Memory B cell (primary cell): ENCODE data around the gene ACKR4.
"Not testable (repeated sequence)": the region's sequence is repeated elsewhere in the genome, so short reads cannot be mapped to it uniquely, and the experiment has no call there.

ENCODE experiments used
- ATAC-seq: fragments of 150-1000 bp; cut with Tn5 transposase; 2 replicates; pipeline ENCODE4 v1.10.0; 2021; ENCODE audit warnings: low read depth, mild to moderate bottlenecking, moderate library complexity
- DNase-seq, 2 donors: peaks; one replicate each; pipeline ENCODE4 v3.0.0; 2022; ENCODE audit warnings: low spot score in 2 of 2
- H3K27ac Mint-ChIP-seq: one replicate; pipeline ENCODE4 v1.8.0; 2022; ENCODE audit warnings: mild to moderate bottlenecking, moderate library complexity, mixed read lengths
- H3K27me3 Mint-ChIP-seq: one replicate; pipeline ENCODE4 v1.8.0; 2022; ENCODE audit warnings: mixed read lengths
- H3K36me3 Mint-ChIP-seq: one replicate; pipeline ENCODE4 v1.8.0; 2022; ENCODE audit warnings: mild to moderate bottlenecking, mixed read lengths
- H3K4me1 Mint-ChIP-seq: one replicate; pipeline ENCODE4 v1.8.0; 2022; ENCODE audit warnings: mixed read lengths
- H3K4me3 Mint-ChIP-seq: one replicate; pipeline ENCODE4 v1.8.0; 2022; ENCODE audit warnings: mild to moderate bottlenecking, moderate library complexity, mixed read lengths
- H3K9me3 Mint-ChIP-seq: one replicate; pipeline ENCODE4 v1.8.0; 2022; ENCODE audit warnings: mixed read lengths

Gene ACKR4

GRCh38 chr3:132606085-132606484, 9.0 kb downstream of the ACKR4 start:
- ATAC-seq = no peak
- H3K27ac Mint-ChIP-seq = no peak overlapping the region
- H3K4me1 Mint-ChIP-seq = peaks cover under 1% of the 10 kb centered on the region
- no peak overlapping the region for H3K4me3 Mint-ChIP-seq
- peaks cover 43% of the 10 kb centered on the region for H3K36me3 Mint-ChIP-seq
- peaks cover 4% of the 10 kb centered on the region for H3K9me3 Mint-ChIP-seq
- DNase-seq = no peak
- no peaks in the 10 kb centered on the region for H3K27me3 Mint-ChIP-seq

GRCh38 chr3:132606620-132607019, 9.6 kb downstream of the ACKR4 start:
- peaks cover 46% of the 10 kb centered on the region for H3K36me3 Mint-ChIP-seq
- not testable (repeated sequence) for ATAC-seq, H3K4me1 Mint-ChIP-seq, H3K27ac Mint-ChIP-seq, DNase-seq, H3K9me3 Mint-ChIP-seq, H3K27me3 Mint-ChIP-seq, H3K4me3 Mint-ChIP-seq

- H3K27ac Mint-ChIP-seq, H3K4me1 Mint-ChIP-seq, DNase-seq, ATAC-seq, H3K4me3 Mint-ChIP-seq, H3K9me3 Mint-ChIP-seq, H3K27me3 Mint-ChIP-seq: not testable (repeated sequence)
- H3K36me3 Mint-ChIP-seq = peaks cover 28% of the 10 kb centered on the region
These were observed 18.2 kb downstream of the ACKR4 start for GRCh38 chr3:132615301-132615700.

DNA sequence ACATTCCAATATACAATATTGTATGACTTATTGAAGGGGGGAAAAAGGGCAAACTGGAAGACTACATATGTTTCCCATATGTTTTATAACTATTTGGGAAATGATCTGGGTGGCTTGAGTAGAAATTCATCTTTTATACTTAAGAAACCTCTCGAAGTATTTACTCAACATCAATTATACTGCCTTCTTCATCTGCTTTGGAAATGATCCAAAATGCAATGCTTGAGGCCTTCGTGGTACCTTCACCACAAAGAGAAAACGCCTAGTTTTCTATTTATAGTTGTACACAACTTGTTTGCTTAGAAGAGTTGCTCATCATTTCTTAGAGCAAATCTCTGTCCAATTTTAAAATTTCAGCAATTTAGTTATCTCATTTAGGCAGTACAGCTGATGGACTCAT, 18.8 kb downstream of the ACKR4 start:
- H3K27me3 Mint-ChIP-seq = no peaks in the 10 kb centered on the region
- no peak overlapping the region for H3K4me3 Mint-ChIP-seq
- H3K4me1 Mint-ChIP-seq = peaks cover 4% of the 10 kb centered on the region
- H3K9me3 Mint-ChIP-seq = peaks cover 2% of the 10 kb centered on the region
- no peak for DNase-seq
- no peak overlapping the region for H3K27ac Mint-ChIP-seq
- ATAC-seq = no peak
- H3K36me3 Mint-ChIP-seq = peaks cover 34% of the 10 kb centered on the region

- DNase-seq = no peak
- Mint-ChIP-seq H3K4me3 (no peak overlapping the region), H3K36me3 (peaks cover 36% of the 10 kb centered on the region), H3K27me3 (no peaks in the 10 kb centered on the region), H3K4me1 (no peaks in the 10 kb centered on the region), H3K27ac (no peak overlapping the region), H3K9me3 (peaks cover 4% of the 10 kb centered on the region)
- no peak for ATAC-seq
These were observed 19.7 kb downstream of the ACKR4 start for GRCh38 chr3:132616780-132617179.

DNA sequence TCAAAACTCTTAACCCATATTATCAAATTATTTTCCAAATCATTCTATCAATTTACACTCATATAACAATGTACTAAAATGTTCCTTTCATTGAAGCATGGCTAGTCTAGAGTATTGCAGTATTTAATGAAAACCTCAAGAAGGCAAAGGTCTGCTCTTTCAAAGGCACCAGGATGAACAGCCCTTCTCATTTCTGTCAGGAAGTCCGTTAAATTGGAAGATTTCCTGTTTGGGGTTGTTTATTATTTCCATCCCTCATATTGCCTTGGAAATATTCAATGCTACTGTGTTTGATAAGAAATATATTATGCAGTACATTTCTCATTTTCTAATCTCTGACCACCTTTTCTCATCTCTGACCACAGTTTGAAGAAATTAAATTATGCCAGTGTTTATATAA, 25.1 kb downstream of the ACKR4 start:
- Mint-ChIP-seq H3K9me3 (peaks cover 2% of the 10 kb centered on the region), H3K27ac (no peak overlapping the region), H3K4me3 (no peak overlapping the region), H3K27me3 (no peaks in the 10 kb centered on the region), H3K4me1 (no peaks in the 10 kb centered on the region), H3K36me3 (peaks cover 25% of the 10 kb centered on the region)
- ATAC-seq = no peak
- no peak for DNase-seq

- Mint-ChIP-seq H3K36me3 (peaks cover 22% of the 10 kb centered on the region), H3K4me1 (no peaks in the 10 kb centered on the region), H3K27ac (no peak overlapping the region), H3K27me3 (no peaks in the 10 kb centered on the region), H3K9me3 (peaks cover 2% of the 10 kb centered on the region), H3K4me3 (no peak overlapping the region)
- no peak for DNase-seq
- no peak for ATAC-seq
These were observed 25.7 kb downstream of the ACKR4 start for GRCh38 chr3:132622761-132623160.

GRCh38 chr3:132623646-132624045, 26.6 kb downstream of the ACKR4 start:
- DNase-seq = no peak
- Mint-ChIP-seq H3K27ac (no peak overlapping the region), H3K9me3 (peaks cover 2% of the 10 kb centered on the region), H3K4me3 (no peak overlapping the region), H3K36me3 (peaks cover 22% of the 10 kb centered on the region), H3K4me1 (no peaks in the 10 kb centered on the region), H3K27me3 (no peaks in the 10 kb centered on the region)
- ATAC-seq = no peak

GRCh38 chr3:132624790-132625189, 27.7 kb downstream of the ACKR4 start:
- Mint-ChIP-seq H3K36me3 (peaks cover 23% of the 10 kb centered on the region), H3K27me3 (no peaks in the 10 kb centered on the region), H3K4me1 (no peaks in the 10 kb centered on the region), H3K9me3 (peaks cover 2% of the 10 kb centered on the region), H3K4me3 (no peak overlapping the region), H3K27ac (no peak overlapping the region)
- ATAC-seq = no peak
- DNase-seq = no peak

- DNase-seq (no peak), ATAC-seq (no peak)
- peaks cover 2% of the 10 kb centered on the region for H3K9me3 Mint-ChIP-seq
- peaks cover 21% of the 10 kb centered on the region for H3K36me3 Mint-ChIP-seq
- H3K4me3 Mint-ChIP-seq = no peak overlapping the region
- H3K4me1 Mint-ChIP-seq = no peaks in the 10 kb centered on the region
- H3K27me3 Mint-ChIP-seq = no peaks in the 10 kb centered on the region
- peak overlapping the region; percentile 53 for H3K27ac Mint-ChIP-seq
These were observed 28.5 kb downstream of the ACKR4 start for GRCh38 chr3:132625613-132626012.

DNA sequence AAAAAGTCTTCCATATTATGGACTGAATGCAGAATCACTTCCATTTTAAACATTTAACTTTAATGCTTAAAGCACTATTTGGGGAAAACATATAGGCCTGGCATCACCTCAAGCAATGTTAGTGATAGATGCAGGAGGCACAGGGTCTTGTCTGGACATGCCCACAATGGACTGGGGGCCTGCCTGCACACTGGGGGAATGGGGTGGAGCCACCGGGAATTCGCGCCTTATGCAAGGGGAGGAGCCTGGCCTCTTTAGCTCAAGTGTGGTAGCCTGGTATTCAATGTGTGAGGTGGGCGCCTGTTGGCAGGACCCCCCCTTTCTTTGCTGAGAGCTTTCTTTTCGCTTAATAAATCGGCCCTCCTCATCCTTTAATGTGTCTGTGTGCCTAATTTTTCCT, 29.9 kb downstream of the ACKR4 start:
- no peak for ATAC-seq
- DNase-seq = no peak
- no peaks in the 10 kb centered on the region for H3K4me1 Mint-ChIP-seq
- no peak overlapping the region for H3K4me3 Mint-ChIP-seq
- no peak overlapping the region for H3K27ac Mint-ChIP-seq
- H3K9me3 Mint-ChIP-seq = no peaks in the 10 kb centered on the region
- peaks cover 14% of the 10 kb centered on the region for H3K36me3 Mint-ChIP-seq
- no peaks in the 10 kb centered on the region for H3K27me3 Mint-ChIP-seq

- ATAC-seq (no peak), DNase-seq (no peak)
- H3K27ac Mint-ChIP-seq = no peak overlapping the region
- H3K36me3 Mint-ChIP-seq = peaks cover 18% of the 10 kb centered on the region
- H3K9me3 Mint-ChIP-seq = no peaks in the 10 kb centered on the region
- H3K4me1 Mint-ChIP-seq = no peaks in the 10 kb centered on the region
- H3K27me3 Mint-ChIP-seq = no peaks in the 10 kb centered on the region
- no peak overlapping the region for H3K4me3 Mint-ChIP-seq
These were observed 31.1 kb downstream of the ACKR4 start for GRCh38 chr3:132628157-132628556.

DNA sequence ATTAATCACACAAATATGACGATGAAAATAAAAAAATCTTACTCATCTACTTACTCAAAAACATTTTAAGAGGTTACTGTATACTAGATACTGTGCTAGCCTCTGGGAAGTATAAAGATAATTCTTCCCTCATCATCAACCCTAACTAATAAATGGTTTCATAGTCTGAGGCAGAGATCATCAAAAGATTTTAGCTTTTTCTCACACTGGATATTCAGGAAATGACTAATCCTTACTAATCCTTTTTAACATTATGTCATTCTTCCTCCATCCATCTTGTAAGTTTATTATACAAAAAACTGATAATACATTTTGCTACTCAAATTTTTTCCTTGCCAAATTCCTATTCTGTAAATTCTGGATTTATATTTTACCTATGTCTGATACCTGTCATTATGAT, 32.9 kb downstream of the ACKR4 start:
- ATAC-seq (no peak), DNase-seq (no peak)
- Mint-ChIP-seq H3K27me3 (no peaks in the 10 kb centered on the region), H3K36me3 (peaks cover 19% of the 10 kb centered on the region), H3K27ac (no peak overlapping the region), H3K4me3 (no peak overlapping the region), H3K4me1 (no peaks in the 10 kb centered on the region), H3K9me3 (no peaks in the 10 kb centered on the region)

- DNase-seq = no peak
These were observed 33.5 kb downstream of the ACKR4 start for GRCh38 chr3:132630612-132631011.

DNA sequence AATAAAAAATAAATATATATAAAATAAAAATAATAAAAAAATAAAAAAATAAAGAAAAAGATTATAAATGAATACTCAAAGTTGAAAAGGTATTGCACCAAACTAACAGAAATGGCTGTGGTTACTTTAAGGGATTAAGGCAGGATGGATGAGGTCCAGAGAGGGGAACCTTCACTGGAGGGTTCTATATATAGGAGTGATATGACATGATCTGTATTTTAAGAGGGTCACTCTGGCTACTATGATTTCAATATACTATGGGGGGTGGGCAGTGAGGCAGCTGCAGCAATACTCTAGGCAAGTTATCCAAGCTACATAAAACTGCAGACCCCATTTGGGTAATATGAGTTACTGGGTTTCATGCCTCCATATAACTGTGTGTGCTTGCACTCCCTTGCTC, 38.0 kb downstream of the ACKR4 start:
- no peak overlapping the region for H3K27ac Mint-ChIP-seq
- DNase-seq = no peak
- no peak overlapping the region for H3K4me3 Mint-ChIP-seq
- no peaks in the 10 kb centered on the region for H3K27me3 Mint-ChIP-seq
- H3K36me3 Mint-ChIP-seq = peaks cover 29% of the 10 kb centered on the region
- H3K9me3 Mint-ChIP-seq = no peaks in the 10 kb centered on the region
- no peaks in the 10 kb centered on the region for H3K4me1 Mint-ChIP-seq
- no peak for ATAC-seq

More at GRCh38 chr3:132630612-132631011, 33.5 kb downstream of the ACKR4 start:
- H3K9me3 Mint-ChIP-seq = no peaks in the 10 kb centered on the region
- H3K4me1 Mint-ChIP-seq = no peaks in the 10 kb centered on the region
- H3K27me3 Mint-ChIP-seq = no peaks in the 10 kb centered on the region
- no peak overlapping the region for H3K4me3 Mint-ChIP-seq
- H3K27ac Mint-ChIP-seq = no peak overlapping the region
- H3K36me3 Mint-ChIP-seq = peaks cover 22% of the 10 kb centered on the region
- ATAC-seq = no peak
